Embryonic facial prominence (tissue), 1 donor: Measurements from ENCODE around the gene CACNA2D3.

Experiments
- DNase-seq: peaks from one replicate; pipeline ENCODE4 v3.0.0-alpha.2; 2016; ENCODE audit errors: extremely low spot score

The CACNA2D3 gene

GRCh38 chr3:54339608-54340007 lies 217.3 kb downstream of the CACNA2D3 start:
- no peak for DNase-seq

GRCh38 chr3:54341811-54342210 lies 219.5 kb downstream of the CACNA2D3 start:
- no peak for DNase-seq

GRCh38 chr3:54342676-54343075 lies 220.3 kb downstream of the CACNA2D3 start:
- no peak for DNase-seq

- DNase-seq = no peak
Measured at GRCh38 chr3:54343495-54343894, 221.1 kb downstream of the CACNA2D3 start.

- no peak for DNase-seq
Measured at GRCh38 chr3:54344601-54345231, 222.4 kb downstream of the CACNA2D3 start.

- no peak for DNase-seq
Measured at GRCh38 chr3:54345847-54346375, 223.6 kb downstream of the CACNA2D3 start.

- DNase-seq = no peak
Measured at GRCh38 chr3:54347060-54347459, 224.7 kb downstream of the CACNA2D3 start.

GRCh38 chr3:54347933-54348332 lies 225.6 kb downstream of the CACNA2D3 start:
- DNase-seq = no peak

GRCh38 chr3:54349231-54349652 lies 226.9 kb downstream of the CACNA2D3 start:
- DNase-seq = no peak

GRCh38 chr3:54349691-54350090 lies 227.3 kb downstream of the CACNA2D3 start:
- no peak for DNase-seq

- DNase-seq = no peak
Measured at GRCh38 chr3:54353546-54353945, 231.2 kb downstream of the CACNA2D3 start.

- no peak for DNase-seq
Measured at GRCh38 chr3:54353946-54354345, 231.6 kb downstream of the CACNA2D3 start.

GRCh38 chr3:54355800-54356199 lies 233.4 kb downstream of the CACNA2D3 start:
- DNase-seq = no peak

GRCh38 chr3:54356261-54357045 lies 234.1 kb downstream of the CACNA2D3 start:
- DNase-seq = no peak

GRCh38 chr3:54357301-54357700 lies 234.9 kb downstream of the CACNA2D3 start:
- DNase-seq = no peak

- no peak for DNase-seq
Measured at GRCh38 chr3:54358316-54358715, 236.0 kb downstream of the CACNA2D3 start.

GRCh38 chr3:54358969-54359694 lies 236.8 kb downstream of the CACNA2D3 start:
- DNase-seq = no peak

- no peak for DNase-seq
Measured at GRCh38 chr3:54360320-54360719, 238.0 kb downstream of the CACNA2D3 start.

- DNase-seq = no peak
Measured at GRCh38 chr3:54361746-54362283, 239.5 kb downstream of the CACNA2D3 start.

- peak; percentile 72 for DNase-seq
Measured at GRCh38 chr3:54366007-54366750, 243.8 kb downstream of the CACNA2D3 start.

- no peak for DNase-seq
Measured at GRCh38 chr3:54366839-54367238, 244.5 kb downstream of the CACNA2D3 start.
